Gastroesophageal sphincter (tissue), 4 donors: ENCODE data around the gene PFKFB4. TPM values are rescaled to one million over a fixed set of nuclear protein-coding genes. Genes with fewer than 3 reads are reported as not detected.

Source experiments
- ATAC-seq: fragments of 150-250 bp; one replicate; pipeline ENCODE4 v1.9.1; 2016; ENCODE audit warnings: mild to moderate bottlenecking, moderate library complexity
- H3K27ac ChIP-seq, 4 donors: fragments of 200-600 bp; sonication (generic) in 3 of 4; 1 replicate in 3 of 4; 2 replicates in 1 of 4; pipeline ENCODE4 v1.5.1; 2016 to 2019
- H3K27me3 ChIP-seq: fragments of 200-600 bp; sonication (generic); one replicate; pipeline ENCODE4 v1.5.1; 2019
- H3K36me3 ChIP-seq, 2 donors: fragments of 200-600 bp; sonication (generic); one replicate each; pipeline ENCODE4 v1.5.1; 2019; ENCODE audit warnings: control low read depth in 1 of 2
- H3K4me1 ChIP-seq, 3 donors: fragments of 200-600 bp; sonication (generic); 1 replicate in 2 of 3; 2 replicates in 1 of 3; pipeline ENCODE4 v1.5.1; 2016 to 2019; ENCODE audit warnings: control low read depth in 2 of 3
- H3K4me3 ChIP-seq, 2 donors: fragments of 200-600 bp; sonication (generic); one replicate each; pipeline ENCODE4 v1.5.1; 2019; ENCODE audit warnings: mild to moderate bottlenecking in 1 of 2, moderate library complexity in 1 of 2
- H3K9me3 ChIP-seq, 3 donors: fragments of 200-600 bp; sonication (generic); one replicate each; pipeline ENCODE4 v1.5.1; 2017 to 2019; ENCODE audit warnings: control low read depth in 2 of 3
- CTCF ChIP-seq, 4 experiments: fragments of 200-600 bp in 2 of 4; fragments of 450-650 bp in 2 of 4; sonication (generic) in 1 of 4; IDR thresholded peaks; one replicate each; pipeline ENCODE4 v1.5.1; 2017 to 2019; ENCODE audit warnings: antibody characterized with exemption in 4 of 4, mild to moderate bottlenecking in 2 of 4, moderate library complexity in 2 of 4
- EP300 ChIP-seq: sonication (generic); formaldehyde crosslinking; IDR thresholded peaks from one replicate; pipeline ENCODE4 v1.6.1; 2017; ENCODE audit warnings: antibody characterized with exemption, mild to moderate bottlenecking
- POLR2A ChIP-seq, 2 donors: fragments of 450-650 bp; IDR thresholded peaks; one replicate each; pipeline ENCODE4 v1.6.1; 2017; ENCODE audit warnings: antibody characterized with exemption in 2 of 2, mild to moderate bottlenecking in 2 of 2, moderate library complexity in 1 of 2
- POLR2AphosphoS5 ChIP-seq: sonication (generic); formaldehyde crosslinking; IDR thresholded peaks from one replicate; pipeline ENCODE4 v1.6.1; 2017; ENCODE audit warnings: antibody characterized with exemption
- WGBS, 2 donors: methylation state at CpG; one replicate each; pipeline ENCODE4 v1.1.5; 2018; ENCODE audit warnings: low coverage in 1 of 2; 5-methylcytosine and 5-hydroxymethylcytosine counted together
- total RNA-seq, 4 donors: library from RNA; depleted of rRNA; stranded (reverse); fragments of >200 nt; gene quantifications; one replicate each; pipeline ENCODE4 v1.1.0, GENCODE V29; 2016

Gene PFKFB4
- total RNA-seq, 4 donors from 2014 or later = 1.8 to 2.9 (median 2.4) TPM

- 75% methylated on average over 2 of the region's 5 CpGs; no CpG with 5 or more reads in 1 of the 2 donors for WGBS, 2 donors
- Histone ChIP-seq H3K4me1 (peaks cover 0 to 33% (median 17%) of the 10 kb centered on the region in 3 donors), H3K36me3 (peaks cover 0 to 38% of the 10 kb centered on the region in 2 donors), H3K4me3 (no peak overlapping the region), H3K27me3 (no peaks in the 10 kb centered on the region), H3K9me3 (no peaks in the 10 kb centered on the region), H3K27ac (peak overlapping the region in 3 of 4 donors; percentile 93 to 95 (median 94))
- TF ChIP-seq EP300 = no peak
- TF ChIP-seq POLR2AphosphoS5 = no peak
- TF ChIP-seq POLR2A (IDR thresholded peaks at IDR 0.05) = no peak
- no peak for TF ChIP-seq CTCF (IDR thresholded peaks at IDR 0.05)
- ATAC-seq = no peak
Observed at GRCh38 chr3:48502121-48502520, 54.5 kb downstream of the PFKFB4 start.

- peaks cover 0 to 46% of the 10 kb centered on the region in 2 donors for H3K36me3 ChIP-seq
- WGBS, 2 donors = 87% methylated on average over 3 of the region's 7 CpGs; no CpG with 5 or more reads in 1 of the 2 donors
- no peak for TF ChIP-seq POLR2A (IDR thresholded peaks at IDR 0.05)
- no peak for TF ChIP-seq EP300
- TF ChIP-seq CTCF (IDR thresholded peaks at IDR 0.05) = no peak
- no peak for TF ChIP-seq POLR2AphosphoS5
- peak overlapping the region in 1 of 4 donors; percentile 93 for H3K27ac ChIP-seq
- H3K9me3 ChIP-seq = no peaks in the 10 kb centered on the region
- peaks cover 0 to 33% (median 17%) of the 10 kb centered on the region in 3 donors for H3K4me1 ChIP-seq
- no peak overlapping the region for H3K4me3 ChIP-seq
- ATAC-seq = no peak
- H3K27me3 ChIP-seq = no peaks in the 10 kb centered on the region
Observed at GRCh38 chr3:48501196-48501595, 55.4 kb downstream of the PFKFB4 start.

DNA sequence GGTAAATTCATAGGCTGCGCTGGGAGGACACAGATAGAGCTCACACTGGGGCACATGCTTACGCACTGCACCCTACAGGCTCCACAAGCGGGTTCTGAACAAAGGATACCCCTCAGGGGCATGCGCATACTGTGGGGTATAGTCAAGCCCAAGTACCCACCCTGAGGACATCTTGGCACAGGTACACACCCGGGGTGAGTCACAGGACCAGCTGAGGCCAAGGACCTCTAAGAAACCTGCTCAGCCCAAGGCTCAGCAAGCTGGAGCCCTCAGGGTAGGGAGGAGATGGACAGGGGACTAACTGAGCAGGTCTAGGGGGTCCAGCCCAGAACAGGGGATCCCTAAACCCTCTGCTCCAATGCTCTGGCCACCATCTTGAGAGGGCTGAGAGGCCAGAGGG is 55.9 kb downstream of the PFKFB4 start:
- Histone ChIP-seq H3K27ac (no peak overlapping the region), H3K9me3 (no peaks in the 10 kb centered on the region), H3K36me3 (peaks cover 0 to 52% of the 10 kb centered on the region in 2 donors), H3K4me1 (peaks cover 0 to 33% (median 17%) of the 10 kb centered on the region in 3 donors), H3K27me3 (no peaks in the 10 kb centered on the region), H3K4me3 (no peak overlapping the region)
- ATAC-seq = no peak
- 92 to 100% methylated on average over 2 to 3 of the region's 5 CpGs for WGBS, 2 donors
- no peak for TF ChIP-seq POLR2A (IDR thresholded peaks at IDR 0.05)
- TF ChIP-seq EP300 = no peak
- no peak for TF ChIP-seq POLR2AphosphoS5
- TF ChIP-seq CTCF (IDR thresholded peaks at IDR 0.05) = no peak

- no peak for ATAC-seq
- Histone ChIP-seq H3K36me3 (peaks cover 0 to 55% of the 10 kb centered on the region in 2 donors), H3K27ac (no peak overlapping the region), H3K27me3 (no peaks in the 10 kb centered on the region), H3K4me1 (no peaks in the 10 kb centered on the region), H3K9me3 (no peaks in the 10 kb centered on the region), H3K4me3 (no peak overlapping the region)
- WGBS, 2 donors = 93% methylated on average over 3 of the region's 3 CpGs; no CpG with 5 or more reads in 1 of the 2 donors
- TF ChIP-seq POLR2A (IDR thresholded peaks at IDR 0.05) = no peak
- TF ChIP-seq CTCF (IDR thresholded peaks at IDR 0.05) = no peak
- TF ChIP-seq POLR2AphosphoS5 = no peak
- no peak for TF ChIP-seq EP300
Observed at GRCh38 chr3:48493203-48493501, 63.5 kb downstream of the PFKFB4 start.

DNA sequence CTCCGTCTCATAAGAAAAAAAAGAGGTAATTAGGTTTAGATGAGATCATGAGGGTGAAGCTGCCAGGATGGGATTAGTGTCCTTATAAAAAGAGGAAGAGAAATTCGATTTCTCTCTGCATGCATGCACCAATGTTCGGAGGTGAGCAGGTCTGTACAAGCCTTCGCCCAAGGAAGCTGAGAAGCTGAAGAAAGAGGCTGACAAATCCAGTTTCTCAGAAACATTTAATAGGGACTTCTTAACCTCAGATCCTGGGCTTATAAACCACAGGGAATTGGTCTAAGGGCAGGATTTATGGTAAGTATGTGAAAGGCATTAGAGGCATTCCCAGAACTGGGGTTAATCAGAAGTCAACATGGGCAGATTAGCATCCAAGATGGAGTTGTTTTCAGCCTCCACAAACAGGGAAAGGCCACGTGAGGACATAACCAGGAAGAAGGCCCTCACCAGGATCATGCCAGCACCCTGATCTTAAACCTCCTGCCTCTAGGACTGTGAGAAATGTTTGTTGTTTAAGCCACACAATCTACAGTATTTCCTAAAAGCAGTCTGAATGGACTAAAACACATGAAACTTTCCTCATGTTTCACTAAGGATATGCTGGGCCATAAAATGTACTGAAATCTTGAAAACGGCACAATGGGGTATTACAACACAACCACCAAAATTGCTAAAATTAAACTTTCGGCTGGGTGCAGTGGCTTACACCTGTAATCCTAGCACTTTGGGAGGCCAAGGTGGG is 64.0 kb downstream of the PFKFB4 start:
- WGBS, 2 donors = 72 to 76% methylated on average over 4 to 7 of the region's 7 CpGs
- Histone ChIP-seq H3K27ac (no peak overlapping the region), H3K36me3 (peaks cover 0 to 49% of the 10 kb centered on the region in 2 donors)

More for the DNA sequence above, 64.0 kb downstream of the PFKFB4 start:
- Histone ChIP-seq H3K4me1 (no peaks in the 10 kb centered on the region), H3K4me3 (no peak overlapping the region), H3K27me3 (no peaks in the 10 kb centered on the region), H3K9me3 (no peaks in the 10 kb centered on the region)
- no peak for ATAC-seq
- TF ChIP-seq POLR2A (IDR thresholded peaks at IDR 0.05) = no peak
- no peak for TF ChIP-seq EP300
- no peak for TF ChIP-seq POLR2AphosphoS5
- no peak for TF ChIP-seq CTCF (IDR thresholded peaks at IDR 0.05)
